ENCODE measurements around the gene SETD7.
A peak's percentile ranks its signal among the peaks of the same experiment; 100 is the strongest.

Gene SETD7

DNA sequence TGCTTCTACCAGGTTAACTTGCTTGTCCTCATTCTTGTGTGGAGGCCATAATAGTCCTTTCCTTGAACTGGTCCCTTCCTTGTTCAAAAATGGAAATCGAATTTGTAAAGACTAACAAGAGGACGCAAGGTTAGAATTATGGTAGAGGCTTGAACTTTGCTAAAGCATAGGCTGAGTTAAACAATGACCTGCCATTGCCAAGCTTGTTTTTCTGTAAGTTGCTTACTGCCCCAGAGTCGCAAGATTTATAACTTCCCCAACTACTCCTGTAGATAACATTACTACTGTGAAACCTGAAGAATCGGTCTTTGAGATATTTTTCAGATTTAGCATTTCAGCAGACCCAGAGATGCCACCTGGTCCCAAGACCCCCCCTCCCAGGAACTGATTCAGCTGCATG, 56.8 kb downstream of the SETD7 start:
- 47% methylated on average over 3 of the region's 4 CpGs for WGBS (ENCODE audit: insufficient coverage)
- no peaks in the 10 kb centered on the region for H3K27me3 ChIP-seq (replicated peaks in 2 of 5; ENCODE audit: control insufficient read depth in 4 of 5, insufficient read depth in 5 of 5, low read length in 4 of 5)
- ChIA-PET CTCF (interaction anchor here (0.8 to 4.3 kb wide), 6 partner anchors 10 to 472 kb away, joined by 3 to 19 read pairs (median 8); no protein-coding TSS in a partner anchor), POLR2A (no interaction called here)
- peaks cover 0 to 5% (median 0%) of the 10 kb centered on the region in 4 experiments for H3K36me3 ChIP-seq (ENCODE audit: control insufficient read depth in 4 of 4, insufficient read depth in 4 of 4, low read length in 3 of 4)
- peaks cover 0 to 4% (median 0%) of the 10 kb centered on the region in 5 experiments for H3K9me3 ChIP-seq (ENCODE audit: control extremely low read depth in 1 of 5, control insufficient read depth in 4 of 5, insufficient read depth in 2 of 5, low read depth in 1 of 5, low read length in 4 of 5)
- peak in 2 of 3 donors; percentile 19 to 23 for DNase-seq
- peaks cover 0 to 16% (median 8%) of the 10 kb centered on the region in 4 experiments for H3K4me1 ChIP-seq (ENCODE audit: control extremely low read depth in 1 of 4, control insufficient read depth in 4 of 4, insufficient read depth in 4 of 4, low read length in 3 of 4)
- no peak overlapping the region for H3K27ac ChIP-seq (ENCODE audit: insufficient read depth in 1 of 2, low read depth in 1 of 2, low read length in 2 of 2, poor library complexity in 1 of 2, severe bottlenecking in 2 of 2)
- no peak overlapping the region for H3K4me3 ChIP-seq (ENCODE audit: control insufficient read depth in 1 of 7, extremely low read depth in 1 of 7, insufficient read depth in 4 of 7, low read depth in 2 of 7, low read length in 6 of 7)

DNA sequence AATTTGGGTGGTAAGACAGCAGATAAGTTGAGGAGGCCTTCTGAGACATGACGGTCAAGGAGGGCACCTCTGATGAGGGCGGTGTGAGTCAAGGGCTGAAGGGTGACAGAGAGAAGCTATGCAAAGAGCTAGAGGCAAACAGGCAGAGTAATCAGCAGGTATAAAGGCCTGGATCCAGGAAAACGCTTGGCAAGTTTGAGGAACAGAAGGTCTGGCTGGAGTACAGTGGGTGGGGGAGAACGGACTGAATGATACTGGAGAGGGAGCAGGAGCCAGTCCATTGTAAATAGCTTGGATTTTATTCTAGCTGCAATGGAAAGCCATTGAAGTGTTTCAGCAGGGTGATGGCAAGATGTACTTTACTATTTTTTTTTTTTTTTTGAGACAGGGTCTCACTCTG, 62.8 kb downstream of the SETD7 start:
- H3K4me3 ChIP-seq (ENCODE audit: control insufficient read depth in 1 of 7, extremely low read depth in 1 of 7, insufficient read depth in 4 of 7, low read depth in 2 of 7, low read length in 6 of 7), result no peak overlapping the region
- H3K27me3 ChIP-seq (replicated peaks in 2 of 5; ENCODE audit: control insufficient read depth in 4 of 5, insufficient read depth in 5 of 5, low read length in 4 of 5), result no peaks in the 10 kb centered on the region
- DNase-seq, result no peak
- ChIA-PET CTCF (interaction anchor here (0.7 to 0.9 kb wide), 3 partner anchors 15 to 159 kb away, joined by 3 to 4 read pairs (median 4); no protein-coding TSS in a partner anchor), POLR2A (no interaction called here)
- WGBS (ENCODE audit: insufficient coverage), result 95% methylated on average over 4 of the region's 4 CpGs
- H3K4me1 ChIP-seq (ENCODE audit: control extremely low read depth in 1 of 4, control insufficient read depth in 4 of 4, insufficient read depth in 4 of 4, low read length in 3 of 4), result peaks cover 0 to 4% (median 2%) of the 10 kb centered on the region in 4 experiments
- no peak overlapping the region for H3K27ac ChIP-seq (ENCODE audit: insufficient read depth in 1 of 2, low read depth in 1 of 2, low read length in 2 of 2, poor library complexity in 1 of 2, severe bottlenecking in 2 of 2)
- H3K9me3 ChIP-seq (ENCODE audit: control extremely low read depth in 1 of 5, control insufficient read depth in 4 of 5, insufficient read depth in 2 of 5, low read depth in 1 of 5, low read length in 4 of 5), result no peaks in the 10 kb centered on the region
- no peaks in the 10 kb centered on the region for H3K36me3 ChIP-seq (ENCODE audit: control insufficient read depth in 4 of 4, insufficient read depth in 4 of 4, low read length in 3 of 4)

DNA sequence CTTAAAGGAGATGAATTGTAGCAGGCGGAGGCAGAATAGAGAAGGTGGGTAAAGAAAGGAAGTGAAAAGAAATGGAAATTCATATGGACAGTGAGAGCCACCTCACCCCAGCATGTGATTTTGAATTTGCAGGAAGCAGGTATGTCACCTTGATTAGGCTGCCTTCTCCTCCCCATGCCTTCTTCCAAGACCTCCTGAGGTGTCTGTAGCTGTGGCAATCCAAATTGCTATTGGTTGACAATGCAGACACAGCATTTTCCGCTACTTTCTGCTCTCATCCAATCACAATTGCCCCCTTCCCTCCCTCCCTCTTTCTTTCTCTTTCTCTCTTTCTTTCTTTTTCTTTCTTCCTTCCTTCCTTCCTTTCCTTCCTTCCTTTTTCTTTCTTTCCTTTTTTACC, 63.6 kb downstream of the SETD7 start:
- Histone ChIP-seq H3K9me3 (ENCODE audit: control extremely low read depth in 1 of 5, control insufficient read depth in 4 of 5, insufficient read depth in 2 of 5, low read depth in 1 of 5, low read length in 4 of 5) (no peaks in the 10 kb centered on the region), H3K27me3 (replicated peaks in 2 of 5; ENCODE audit: control insufficient read depth in 4 of 5, insufficient read depth in 5 of 5, low read length in 4 of 5) (no peaks in the 10 kb centered on the region), H3K27ac (ENCODE audit: insufficient read depth in 1 of 2, low read depth in 1 of 2, low read length in 2 of 2, poor library complexity in 1 of 2, severe bottlenecking in 2 of 2) (no peak overlapping the region), H3K4me1 (ENCODE audit: control extremely low read depth in 1 of 4, control insufficient read depth in 4 of 4, insufficient read depth in 4 of 4, low read length in 3 of 4) (no peaks in the 10 kb centered on the region), H3K4me3 (ENCODE audit: control insufficient read depth in 1 of 7, extremely low read depth in 1 of 7, insufficient read depth in 4 of 7, low read depth in 2 of 7, low read length in 6 of 7) (no peak overlapping the region), H3K36me3 (ENCODE audit: control insufficient read depth in 4 of 4, insufficient read depth in 4 of 4, low read length in 3 of 4) (no peaks in the 10 kb centered on the region)
- 100% methylated on average over 2 of the region's 2 CpGs for WGBS (ENCODE audit: insufficient coverage)
- ChIA-PET CTCF (no interaction called here), POLR2A (no interaction called here)
- DNase-seq, result no peak

DNA sequence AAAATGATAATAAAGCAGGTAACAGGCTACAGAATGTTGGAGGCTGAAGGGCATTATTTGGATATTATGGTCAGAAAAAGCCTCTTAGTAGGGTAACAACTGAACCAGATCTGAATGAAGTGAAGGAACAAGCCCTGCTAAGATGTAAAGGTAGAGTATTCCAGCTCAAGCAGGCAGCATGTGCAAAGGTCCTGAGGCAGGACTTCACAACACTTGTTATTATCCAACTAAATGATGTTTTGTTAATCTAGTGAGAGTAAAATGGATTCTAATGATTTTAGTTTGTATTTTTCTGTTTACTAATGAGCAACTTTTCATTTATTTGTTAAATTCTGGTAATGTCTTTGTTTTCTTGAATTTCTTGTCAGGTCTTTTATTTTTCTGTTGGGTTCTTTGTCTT, 66.4 kb downstream of the SETD7 start:
- Histone ChIP-seq H3K27me3 (replicated peaks in 2 of 5; ENCODE audit: control insufficient read depth in 4 of 5, insufficient read depth in 5 of 5, low read length in 4 of 5) (no peaks in the 10 kb centered on the region), H3K4me3 (ENCODE audit: control insufficient read depth in 1 of 7, extremely low read depth in 1 of 7, insufficient read depth in 4 of 7, low read depth in 2 of 7, low read length in 6 of 7) (no peak overlapping the region), H3K27ac (ENCODE audit: insufficient read depth in 1 of 2, low read depth in 1 of 2, low read length in 2 of 2, poor library complexity in 1 of 2, severe bottlenecking in 2 of 2) (no peak overlapping the region), H3K4me1 (ENCODE audit: control extremely low read depth in 1 of 4, control insufficient read depth in 4 of 4, insufficient read depth in 4 of 4, low read length in 3 of 4) (peaks cover 0 to 2% (median 0%) of the 10 kb centered on the region in 4 experiments), H3K9me3 (ENCODE audit: control extremely low read depth in 1 of 5, control insufficient read depth in 4 of 5, insufficient read depth in 2 of 5, low read depth in 1 of 5, low read length in 4 of 5) (no peaks in the 10 kb centered on the region), H3K36me3 (ENCODE audit: control insufficient read depth in 4 of 4, insufficient read depth in 4 of 4, low read length in 3 of 4) (no peaks in the 10 kb centered on the region)
- POLR2A ChIA-PET, result no interaction called here
- DNase-seq, result no peak
- CTCF ChIA-PET, result no interaction called here

DNA sequence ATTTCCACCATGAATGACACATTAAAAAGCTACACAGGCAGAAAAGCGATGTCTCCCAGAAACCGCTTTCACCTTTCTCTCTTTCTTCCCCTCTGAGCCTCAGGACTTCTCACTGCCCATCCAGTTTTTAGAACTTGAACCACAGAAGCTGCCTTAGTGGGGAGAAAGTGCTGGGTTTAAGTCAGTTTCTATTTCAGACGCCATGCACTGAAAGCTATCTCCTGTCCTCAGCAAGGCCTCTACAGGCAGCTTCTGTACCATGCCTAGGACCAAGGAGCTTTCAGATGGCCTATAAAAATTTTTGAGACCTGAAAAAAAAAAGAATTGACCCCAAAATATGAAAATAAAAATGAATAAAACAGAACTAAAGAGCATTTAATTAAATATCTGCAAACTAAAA, 67.6 kb downstream of the SETD7 start:
- Histone ChIP-seq H3K36me3 (ENCODE audit: control insufficient read depth in 4 of 4, insufficient read depth in 4 of 4, low read length in 3 of 4) (no peaks in the 10 kb centered on the region), H3K27ac (ENCODE audit: insufficient read depth in 1 of 2, low read depth in 1 of 2, low read length in 2 of 2, poor library complexity in 1 of 2, severe bottlenecking in 2 of 2) (no peak overlapping the region), H3K9me3 (ENCODE audit: control extremely low read depth in 1 of 5, control insufficient read depth in 4 of 5, insufficient read depth in 2 of 5, low read depth in 1 of 5, low read length in 4 of 5) (no peaks in the 10 kb centered on the region), H3K4me1 (ENCODE audit: control extremely low read depth in 1 of 4, control insufficient read depth in 4 of 4, insufficient read depth in 4 of 4, low read length in 3 of 4) (peaks cover 0 to 2% (median 0%) of the 10 kb centered on the region in 4 experiments), H3K27me3 (replicated peaks in 2 of 5; ENCODE audit: control insufficient read depth in 4 of 5, insufficient read depth in 5 of 5, low read length in 4 of 5) (no peaks in the 10 kb centered on the region), H3K4me3 (ENCODE audit: control insufficient read depth in 1 of 7, extremely low read depth in 1 of 7, insufficient read depth in 4 of 7, low read depth in 2 of 7, low read length in 6 of 7) (no peak overlapping the region)
- CTCF ChIA-PET, result interaction anchor here (1.5 to 1.6 kb wide), 2 partner anchors 9 to 11 kb away, joined by 4 to 6 read pairs; no protein-coding TSS in a partner anchor
- WGBS (ENCODE audit: insufficient coverage), result 86% methylated on average over 2 of the region's 3 CpGs
- no peak for DNase-seq
- POLR2A ChIA-PET, result no interaction called here

DNA sequence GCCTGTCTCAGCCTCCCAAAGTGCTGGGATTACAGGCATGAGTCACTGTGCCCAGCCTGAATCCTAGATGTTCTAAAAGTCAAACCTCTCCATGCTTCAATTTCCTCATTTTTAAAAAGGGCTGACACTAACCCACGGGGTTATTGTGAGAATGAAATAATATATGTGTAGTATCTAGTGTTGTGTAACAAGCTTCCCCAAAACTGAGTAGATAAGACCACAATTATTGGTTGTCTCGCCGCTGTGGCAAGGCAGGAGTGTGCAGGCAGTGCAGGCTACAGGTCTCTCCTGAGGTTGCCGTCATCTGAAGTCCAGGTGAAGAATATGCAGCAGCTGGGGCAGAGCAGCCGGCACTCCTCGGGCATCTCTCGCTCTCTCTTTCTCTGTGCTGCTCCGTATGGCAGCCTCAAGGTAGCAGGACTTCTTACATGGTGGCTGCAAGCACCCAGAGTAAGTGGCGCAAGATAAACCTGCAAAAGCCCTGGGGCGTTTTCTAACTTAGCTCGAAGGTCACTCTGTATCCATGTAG, 71.2 kb downstream of the SETD7 start:
- no peaks in the 10 kb centered on the region for H3K36me3 ChIP-seq (ENCODE audit: control insufficient read depth in 4 of 4, insufficient read depth in 4 of 4, low read length in 3 of 4)
- 87% methylated on average over 10 of the region's 11 CpGs for WGBS (ENCODE audit: insufficient coverage)
- no peaks in the 10 kb centered on the region for H3K9me3 ChIP-seq (ENCODE audit: control extremely low read depth in 1 of 5, control insufficient read depth in 4 of 5, insufficient read depth in 2 of 5, low read depth in 1 of 5, low read length in 4 of 5)
- no peaks in the 10 kb centered on the region for H3K27me3 ChIP-seq (replicated peaks in 2 of 5; ENCODE audit: control insufficient read depth in 4 of 5, insufficient read depth in 5 of 5, low read length in 4 of 5)
- H3K27ac ChIP-seq (ENCODE audit: insufficient read depth in 1 of 2, low read depth in 1 of 2, low read length in 2 of 2, poor library complexity in 1 of 2, severe bottlenecking in 2 of 2), result no peak overlapping the region
- ChIA-PET POLR2A (no interaction called here), CTCF (interaction anchor here (0.6 to 4.0 kb wide), 5 partner anchors 13 to 272 kb away, joined by 3 to 19 read pairs (median 3); no protein-coding TSS in a partner anchor)
- H3K4me3 ChIP-seq (ENCODE audit: control insufficient read depth in 1 of 7, extremely low read depth in 1 of 7, insufficient read depth in 4 of 7, low read depth in 2 of 7, low read length in 6 of 7), result no peak overlapping the region
- DNase-seq, result peak in 2 of 3 donors; percentile 29 to 36
- peaks cover 0 to 2% (median 0%) of the 10 kb centered on the region in 4 experiments for H3K4me1 ChIP-seq (ENCODE audit: control extremely low read depth in 1 of 4, control insufficient read depth in 4 of 4, insufficient read depth in 4 of 4, low read length in 3 of 4)

DNA sequence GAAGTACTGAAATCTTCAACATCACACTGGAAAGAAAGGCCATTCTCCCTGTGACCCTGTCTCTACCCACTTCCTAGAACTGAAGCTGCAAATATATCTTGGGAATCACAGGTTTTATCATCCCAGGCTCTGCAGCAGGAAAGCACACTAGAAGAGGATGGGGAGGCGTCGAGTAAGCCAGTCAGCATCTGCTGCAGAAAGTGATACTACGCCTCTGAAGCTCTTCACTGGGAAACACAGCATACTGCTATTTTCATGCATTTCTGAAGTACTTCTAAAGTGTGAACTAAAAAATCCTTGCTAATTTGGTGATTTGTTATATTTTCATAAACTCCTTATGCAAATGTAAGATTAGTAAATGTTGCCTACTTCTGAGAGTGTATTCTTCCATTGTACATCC, 73.0 kb downstream of the SETD7 start:
- H3K27me3 ChIP-seq (replicated peaks in 2 of 5; ENCODE audit: control insufficient read depth in 4 of 5, insufficient read depth in 5 of 5, low read length in 4 of 5), result no peaks in the 10 kb centered on the region
- H3K4me3 ChIP-seq (ENCODE audit: control insufficient read depth in 1 of 7, extremely low read depth in 1 of 7, insufficient read depth in 4 of 7, low read depth in 2 of 7, low read length in 6 of 7), result no peak overlapping the region
- no peak overlapping the region for H3K27ac ChIP-seq (ENCODE audit: insufficient read depth in 1 of 2, low read depth in 1 of 2, low read length in 2 of 2, poor library complexity in 1 of 2, severe bottlenecking in 2 of 2)
- H3K36me3 ChIP-seq (ENCODE audit: control insufficient read depth in 4 of 4, insufficient read depth in 4 of 4, low read length in 3 of 4), result no peaks in the 10 kb centered on the region
- ChIA-PET POLR2A (no interaction called here), CTCF (interaction anchor here (1.4 to 4.0 kb wide), 3 partner anchors 14 to 64 kb away, joined by 3 to 19 read pairs (median 6); no protein-coding TSS in a partner anchor)
- H3K4me1 ChIP-seq (ENCODE audit: control extremely low read depth in 1 of 4, control insufficient read depth in 4 of 4, insufficient read depth in 4 of 4, low read length in 3 of 4), result peaks cover 0 to 2% (median 0%) of the 10 kb centered on the region in 4 experiments
- H3K9me3 ChIP-seq (ENCODE audit: control extremely low read depth in 1 of 5, control insufficient read depth in 4 of 5, insufficient read depth in 2 of 5, low read depth in 1 of 5, low read length in 4 of 5), result no peaks in the 10 kb centered on the region
- no peak for DNase-seq
- no CpG with 5 or more reads among the region's 3 CpGs for WGBS (ENCODE audit: insufficient coverage)

All from common myeloid progenitor, CD34-positive (primary cell).